Measurements from ENCODE around the gene KCNQ5. TPM values are rescaled to one million over a fixed set of nuclear protein-coding genes. Genes with fewer than 3 reads are reported as not detected.
A peak's percentile ranks its signal among the peaks of the same experiment; 100 is the strongest.

Gene KCNQ5
- total RNA-seq, 4 donors from 2014 or later, result 0.96 to 3.4 (median 1.5) TPM

DNA sequence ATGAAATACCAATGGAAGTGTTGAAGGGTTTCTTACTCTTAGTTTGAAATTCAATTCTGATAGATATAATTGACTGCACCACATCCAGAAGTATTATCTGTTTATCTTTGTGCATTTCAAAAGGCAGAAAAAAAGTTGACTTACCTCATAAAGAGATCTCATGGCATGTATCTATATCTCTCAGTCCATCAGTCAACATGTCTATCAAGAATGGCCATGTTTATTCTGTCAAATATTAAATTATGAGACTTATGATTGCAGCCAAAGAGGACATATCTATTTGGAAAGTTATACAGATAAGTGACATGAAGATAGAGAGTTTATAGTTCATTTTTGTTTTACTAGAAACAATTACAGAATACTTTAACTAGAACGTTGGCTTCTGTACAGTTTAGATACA lies 325.7 kb downstream of the KCNQ5 start:
- no peaks in the 10 kb centered on the region for H3K36me3 ChIP-seq
- no peaks in the 10 kb centered on the region for H3K9me3 ChIP-seq
- WGBS, 2 donors (ENCODE audit: low coverage in 1 of 2), result 29 to 55% methylated on average over 1 of the region's 1 CpG
- H3K4me3 ChIP-seq, result no peak overlapping the region
- ATAC-seq, result no peak
- peak overlapping the region in 3 of 4 donors; percentile 52 to 67 (median 53) for H3K27ac ChIP-seq
- H3K27me3 ChIP-seq, result no peaks in the 10 kb centered on the region
- no peak for TF ChIP-seq POLR2A (IDR thresholded peaks at IDR 0.05)
- TF ChIP-seq, protein P1, sequence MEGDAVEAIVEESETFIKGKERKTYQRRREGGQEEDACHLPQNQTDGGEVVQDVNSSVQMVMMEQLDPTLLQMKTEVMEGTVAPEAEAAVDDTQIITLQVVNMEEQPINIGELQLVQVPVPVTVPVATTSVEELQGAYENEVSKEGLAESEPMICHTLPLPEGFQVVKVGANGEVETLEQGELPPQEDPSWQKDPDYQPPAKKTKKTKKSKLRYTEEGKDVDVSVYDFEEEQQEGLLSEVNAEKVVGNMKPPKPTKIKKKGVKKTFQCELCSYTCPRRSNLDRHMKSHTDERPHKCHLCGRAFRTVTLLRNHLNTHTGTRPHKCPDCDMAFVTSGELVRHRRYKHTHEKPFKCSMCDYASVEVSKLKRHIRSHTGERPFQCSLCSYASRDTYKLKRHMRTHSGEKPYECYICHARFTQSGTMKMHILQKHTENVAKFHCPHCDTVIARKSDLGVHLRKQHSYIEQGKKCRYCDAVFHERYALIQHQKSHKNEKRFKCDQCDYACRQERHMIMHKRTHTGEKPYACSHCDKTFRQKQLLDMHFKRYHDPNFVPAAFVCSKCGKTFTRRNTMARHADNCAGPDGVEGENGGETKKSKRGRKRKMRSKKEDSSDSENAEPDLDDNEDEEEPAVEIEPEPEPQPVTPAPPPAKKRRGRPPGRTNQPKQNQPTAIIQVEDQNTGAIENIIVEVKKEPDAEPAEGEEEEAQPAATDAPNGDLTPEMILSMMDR (IDR thresholded peaks at IDR 0.05), result no peak
- TF ChIP-seq EP300 (IDR thresholded peaks at IDR 0.05), result no peak
- no peak for TF ChIP-seq POLR2AphosphoS5 (IDR thresholded peaks at IDR 0.05)
- H3K4me1 ChIP-seq, result peaks cover 2 to 30% (median 3%) of the 10 kb centered on the region in 3 donors

DNA sequence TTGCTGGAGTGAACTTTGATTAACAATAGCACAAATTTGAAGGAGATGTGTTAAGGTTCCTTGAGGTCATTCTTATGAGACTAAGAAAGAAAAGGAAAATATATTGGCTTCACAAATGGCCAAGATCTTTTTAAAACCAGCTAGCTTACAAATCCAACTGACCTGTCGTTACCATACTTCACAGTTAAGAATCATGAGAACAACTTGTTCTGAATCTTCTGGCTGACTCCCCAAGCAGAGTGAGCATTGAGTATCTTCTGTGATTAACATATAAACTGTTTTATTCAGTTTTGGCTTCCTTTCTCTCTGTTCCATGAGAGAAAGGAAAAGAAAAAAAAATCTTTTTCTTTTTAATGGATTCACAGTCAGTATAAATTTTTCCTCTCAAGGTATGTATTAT lies 326.3 kb downstream of the KCNQ5 start:
- peak; percentile 52 for ATAC-seq
- Histone ChIP-seq H3K4me3 (no peak overlapping the region), H3K27ac (peak overlapping the region; percentile 50 to 67 (median 52)), H3K4me1 (peaks cover 3 to 36% (median 5%) of the 10 kb centered on the region in 3 donors), H3K36me3 (no peaks in the 10 kb centered on the region), H3K27me3 (no peaks in the 10 kb centered on the region), H3K9me3 (no peaks in the 10 kb centered on the region)
- 4 to 22% methylated on average over 1 of the region's 1 CpG for WGBS, 2 donors (ENCODE audit: low coverage in 1 of 2)
- TF ChIP-seq, protein P1 (IDR thresholded peaks at IDR 0.05), result no peak
- TF ChIP-seq POLR2AphosphoS5 (IDR thresholded peaks at IDR 0.05), result no peak

DNA sequence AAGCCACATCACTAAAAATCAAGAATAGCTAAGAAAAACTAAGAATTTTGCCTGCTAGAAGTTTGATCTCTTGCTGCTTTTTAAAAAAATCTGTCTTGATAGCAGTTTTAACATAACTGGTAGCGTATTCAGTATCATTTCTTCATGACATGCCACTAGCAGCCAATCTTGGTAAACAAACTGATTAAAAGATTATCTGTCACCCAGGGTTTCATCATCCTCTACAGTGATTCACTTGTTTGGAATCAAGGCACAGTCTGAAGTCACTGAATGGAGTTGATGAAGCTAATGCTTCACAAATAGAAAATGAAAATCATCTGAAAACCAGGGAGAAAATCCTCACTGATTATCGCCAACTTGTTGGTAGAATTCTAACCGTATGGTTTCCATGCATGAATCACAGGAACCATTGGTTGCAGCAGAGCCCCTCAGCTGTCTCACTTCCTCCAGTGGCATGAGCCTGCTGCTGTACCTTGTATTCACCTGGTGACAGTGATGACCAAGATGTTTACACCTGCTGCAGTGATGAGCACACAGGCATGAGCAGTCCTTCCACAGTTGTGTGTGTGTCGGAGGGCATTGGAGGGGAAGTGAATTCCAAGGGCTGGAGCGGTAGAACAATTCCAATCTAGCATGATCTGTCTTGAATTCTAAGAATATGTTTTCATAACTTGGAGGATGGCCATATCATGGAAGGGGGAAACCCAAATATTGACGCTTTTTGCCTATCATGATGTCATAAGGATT lies 328.4 kb downstream of the KCNQ5 start:
- no peaks in the 10 kb centered on the region for H3K27me3 ChIP-seq
- ATAC-seq, result peak; percentile 92
- H3K4me3 ChIP-seq, result peak overlapping the region in 1 of 2 donors; percentile 6
- no peaks in the 10 kb centered on the region for H3K9me3 ChIP-seq
- TF ChIP-seq POLR2A (IDR thresholded peaks at IDR 0.05), result no peak
- TF ChIP-seq POLR2AphosphoS5 (IDR thresholded peaks at IDR 0.05), result peak; percentile 59
- H3K27ac ChIP-seq, result peak overlapping the region; percentile 67 to 83 (median 72)
- 53 to 71% methylated on average over 4 to 5 of the region's 6 CpGs for WGBS, 2 donors (ENCODE audit: low coverage in 1 of 2)
- H3K36me3 ChIP-seq, result no peaks in the 10 kb centered on the region
- H3K4me1 ChIP-seq, result peaks cover 3 to 56% (median 9%) of the 10 kb centered on the region in 3 donors

DNA sequence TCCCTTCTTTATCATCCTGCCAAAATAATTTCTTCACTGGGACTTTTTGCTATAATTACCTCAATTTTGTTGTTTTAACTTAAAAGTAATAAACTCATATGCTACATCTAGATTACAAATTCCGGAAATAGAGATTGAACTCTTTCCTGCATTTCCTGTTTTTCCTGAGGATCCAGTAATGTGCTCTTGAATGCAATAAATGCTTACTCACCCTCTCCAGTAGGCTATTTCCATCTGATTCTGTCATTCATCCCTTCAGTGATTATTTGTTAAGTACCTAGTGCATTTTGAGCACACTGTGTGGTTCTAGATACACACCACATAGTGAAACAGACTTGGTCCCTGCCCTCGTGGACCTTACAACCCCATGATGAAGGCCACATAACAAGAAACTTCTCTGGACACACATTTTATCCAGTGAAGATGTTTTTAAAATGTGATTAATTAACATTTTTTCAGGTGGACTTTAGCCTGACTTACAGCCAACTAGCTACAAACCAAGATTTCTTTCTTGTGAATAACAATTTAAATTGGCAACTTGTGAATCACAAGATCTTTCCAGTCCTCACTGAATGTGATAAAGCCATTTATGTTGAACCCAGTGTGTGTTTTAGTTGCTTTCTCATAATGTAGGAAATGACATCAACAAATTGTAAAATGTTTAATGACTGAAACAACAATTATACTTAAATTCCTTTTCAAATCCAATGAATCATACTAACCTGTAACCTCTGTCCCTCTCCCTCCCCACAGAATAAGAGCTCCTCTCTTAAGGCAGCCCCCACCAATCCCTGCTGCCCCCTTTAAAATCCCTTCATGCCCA lies 331.2 kb downstream of the KCNQ5 start:
- H3K36me3 ChIP-seq, result no peaks in the 10 kb centered on the region
- peaks cover 3 to 63% (median 9%) of the 10 kb centered on the region in 3 donors for H3K4me1 ChIP-seq
- no peak overlapping the region for H3K27ac ChIP-seq
- TF ChIP-seq EP300 (IDR thresholded peaks at IDR 0.05), result no peak
- no peak for TF ChIP-seq POLR2A (IDR thresholded peaks at IDR 0.05)
- no peak for TF ChIP-seq POLR2AphosphoS5 (IDR thresholded peaks at IDR 0.05)
- TF ChIP-seq, protein P1 (IDR thresholded peaks at IDR 0.05), result no peak
- H3K27me3 ChIP-seq, result no peaks in the 10 kb centered on the region
- no peak overlapping the region for H3K4me3 ChIP-seq
- ATAC-seq, result no peak
- no peaks in the 10 kb centered on the region for H3K9me3 ChIP-seq
- 81 to 84% methylated on average over 2 of the region's 2 CpGs for WGBS, 2 donors (ENCODE audit: low coverage in 1 of 2)

DNA sequence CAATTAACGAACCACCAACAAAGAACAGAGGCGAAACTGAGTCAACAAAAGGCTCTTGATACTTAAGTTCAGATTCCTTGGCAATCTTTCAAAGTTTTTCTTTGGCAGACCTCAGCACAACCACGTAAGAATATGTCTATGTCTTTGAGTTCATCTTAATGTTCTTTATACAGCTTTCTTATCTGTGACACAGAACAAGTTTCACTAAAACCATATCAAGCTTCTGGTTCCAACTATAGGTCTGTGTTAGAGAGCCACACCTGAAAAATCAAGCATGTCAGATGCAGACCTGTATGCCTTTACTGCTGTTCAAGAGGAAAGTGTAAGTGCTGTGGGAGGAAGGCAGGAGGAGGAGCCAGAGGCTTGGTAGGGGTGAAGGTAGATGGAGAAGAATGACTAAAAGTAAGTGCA lies 332.1 kb downstream of the KCNQ5 start:
- peaks cover 3 to 53% (median 9%) of the 10 kb centered on the region in 3 donors for H3K4me1 ChIP-seq
- 17 to 38% methylated on average over 3 of the region's 3 CpGs for WGBS, 2 donors (ENCODE audit: low coverage in 1 of 2)
- no peak for ATAC-seq

More for the DNA sequence above, 332.1 kb downstream of the KCNQ5 start:
- H3K27ac ChIP-seq, result peak overlapping the region in 1 of 4 donors; percentile 55
- no peak overlapping the region for H3K4me3 ChIP-seq
- H3K36me3 ChIP-seq, result no peaks in the 10 kb centered on the region
- TF ChIP-seq, protein P1 (IDR thresholded peaks at IDR 0.05), result no peak
- no peak for TF ChIP-seq POLR2A (IDR thresholded peaks at IDR 0.05)
- no peak for TF ChIP-seq EP300 (IDR thresholded peaks at IDR 0.05)
- no peak for TF ChIP-seq POLR2AphosphoS5 (IDR thresholded peaks at IDR 0.05)
- no peaks in the 10 kb centered on the region for H3K27me3 ChIP-seq
- no peaks in the 10 kb centered on the region for H3K9me3 ChIP-seq
